Caco-2 (cell line): Measurements from ENCODE around the gene REPS2. TPM values are rescaled to one million over a fixed set of nuclear protein-coding genes. Genes with fewer than 3 reads are reported as not detected.

Source experiments
- BruUV-seq: library from RNA; stranded (reverse); fragments of 400-500 nt; replicated peaks from 2 replicates; lab custom pipeline; 2021; lab: Mats Ljungman, UMichigan
- CTCF ChIA-PET: fragments of 300-600 bp; sonication (Branson Sonifier 250); formaldehyde crosslinking; loops from one replicate; lab custom pipeline; 2022; ENCODE audit warnings: antibody characterized with exemption; lab: Charles Lee
- POLR2A ChIA-PET: fragments of 300-600 bp; sonication (Branson Sonifier 250); formaldehyde crosslinking; loops from one replicate; lab custom pipeline; 2022; ENCODE audit warnings: antibody characterized with exemption; lab: Charles Lee
- DNase-seq, 2 experiments: peaks; one replicate each; pipeline versions ENCODE4 v3.0.0 to v3.0.0-alpha.2; 2020 to 2022
- H3K27me3 ChIP-seq: replicated peaks from 2 replicates; pipeline ENCODE4 v1.6.0; 2011; ENCODE audit warnings: low read length; ENCODE audit not compliant: control insufficient read depth, insufficient read depth
- H3K36me3 ChIP-seq: 2 replicates; pipeline ENCODE4 v1.5.1; 2011; ENCODE audit warnings: low read length; ENCODE audit not compliant: control insufficient read depth, insufficient read depth
- H3K4me1 ChIP-seq: fragments of 250-450 bp; sonication (Bioruptor Pico); 2 replicates; pipeline ENCODE4 v1.5.1; 2020; ENCODE audit warnings: mild to moderate bottlenecking
- H3K4me3 ChIP-seq: 2 replicates; pipeline ENCODE4 v1.5.1; 2011; ENCODE audit warnings: low read depth, mild to moderate bottlenecking, control low read depth, low read length
- H3K9me3 ChIP-seq: fragments of 250-450 bp; sonication (Bioruptor Pico); 2 replicates; pipeline ENCODE4 v1.5.1; 2020; ENCODE audit warnings: mild to moderate bottlenecking, moderate library complexity
- H3K27ac Mint-ChIP-seq: one replicate; pipeline ENCODE4 v1.8.0; 2022; ENCODE audit warnings: mixed read lengths; ENCODE audit not compliant: unreplicated experiment
- H3K27me3 Mint-ChIP-seq: one replicate; pipeline ENCODE4 v1.8.0; 2022; ENCODE audit warnings: mixed read lengths; ENCODE audit not compliant: insufficient read depth, unreplicated experiment
- H3K36me3 Mint-ChIP-seq: one replicate; pipeline ENCODE4 v1.8.0; 2022; ENCODE audit warnings: mild to moderate bottlenecking, mixed read lengths; ENCODE audit not compliant: insufficient read depth, unreplicated experiment
- H3K4me1 Mint-ChIP-seq: one replicate; pipeline ENCODE4 v1.8.0; 2022; ENCODE audit warnings: low read depth, mixed read lengths; ENCODE audit not compliant: unreplicated experiment
- H3K4me3 Mint-ChIP-seq: one replicate; pipeline ENCODE4 v1.8.0; 2022; ENCODE audit warnings: mild to moderate bottlenecking, moderate library complexity, mixed read lengths; ENCODE audit not compliant: unreplicated experiment
- H3K9me3 Mint-ChIP-seq: one replicate; pipeline ENCODE4 v1.8.0; 2022; ENCODE audit warnings: mixed read lengths; ENCODE audit not compliant: unreplicated experiment
- intact Hi-C: fragments of 100-400 bp; cut with micrococcal nuclease; formaldehyde crosslinking; loops from one replicate; pipeline ENCODE4 v1.10.0; 2022; ENCODE audit not compliant: unreplicated experiment
- total RNA-seq: library from RNA; stranded (reverse); gene quantifications from 2 replicates; pipeline ENCODE4 v1.2.3, GENCODE V29; 2022
- TF ChIP-seq, protein P1 (sequence below), 2 experiments: fragments of 200-600 bp in 1 of 2; IDR thresholded peaks; 1 replicate in 1 of 2; 2 replicates in 1 of 2; pipeline versions ENCODE4 v1.5.1 to v1.8.0; 2011 to 2022; ENCODE audit warnings: antibody characterized with exemption in 1 of 2, control low read depth in 1 of 2, inconsistent platforms in 1 of 2, low read depth in 1 of 2, low read length in 1 of 2, mild to moderate bottlenecking in 1 of 2, moderate library complexity in 1 of 2; ENCODE audit not compliant: insufficient read depth in 1 of 2, severe bottlenecking in 1 of 2, unreplicated experiment in 1 of 2

Gene REPS2
- total RNA-seq, 1 experiment from 2014 or later: 0.86 TPM

DNA sequence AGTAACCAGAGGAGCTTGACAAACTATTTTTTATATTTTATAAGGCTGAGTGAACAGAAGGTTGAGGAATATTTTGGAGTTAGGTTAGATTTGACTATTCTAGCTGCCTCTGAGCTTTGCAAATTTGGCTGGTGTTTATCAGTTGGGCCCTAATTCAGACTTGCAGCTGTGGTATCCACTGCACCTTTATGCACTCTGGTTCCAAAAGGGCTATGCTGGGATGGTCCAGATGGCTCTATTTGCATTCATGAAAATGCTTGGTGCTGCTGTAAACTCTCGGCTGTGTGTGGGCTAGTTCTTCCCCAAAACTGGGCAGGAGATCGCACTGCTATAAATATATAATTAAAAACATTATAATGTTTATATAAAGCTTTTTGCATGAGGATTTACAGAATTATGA, 106.3 kb downstream of the REPS2 start:
- intact Hi-C loops: no loop called here
- Mint-ChIP-seq H3K4me1 (no peaks in the 10 kb centered on the region), H3K27me3 (no peaks in the 10 kb centered on the region), H3K4me3 (no peak overlapping the region), H3K36me3 (no peaks in the 10 kb centered on the region), H3K27ac (no peak overlapping the region), H3K9me3 (no peaks in the 10 kb centered on the region)
- ChIA-PET POLR2A (no interaction called here), CTCF (no interaction called here)
- Histone ChIP-seq H3K9me3 (no peaks in the 10 kb centered on the region), H3K27me3 (no peaks in the 10 kb centered on the region), H3K4me3 (no peak overlapping the region), H3K4me1 (no peaks in the 10 kb centered on the region), H3K36me3 (no peaks in the 10 kb centered on the region)
- TF ChIP-seq, protein P1, sequence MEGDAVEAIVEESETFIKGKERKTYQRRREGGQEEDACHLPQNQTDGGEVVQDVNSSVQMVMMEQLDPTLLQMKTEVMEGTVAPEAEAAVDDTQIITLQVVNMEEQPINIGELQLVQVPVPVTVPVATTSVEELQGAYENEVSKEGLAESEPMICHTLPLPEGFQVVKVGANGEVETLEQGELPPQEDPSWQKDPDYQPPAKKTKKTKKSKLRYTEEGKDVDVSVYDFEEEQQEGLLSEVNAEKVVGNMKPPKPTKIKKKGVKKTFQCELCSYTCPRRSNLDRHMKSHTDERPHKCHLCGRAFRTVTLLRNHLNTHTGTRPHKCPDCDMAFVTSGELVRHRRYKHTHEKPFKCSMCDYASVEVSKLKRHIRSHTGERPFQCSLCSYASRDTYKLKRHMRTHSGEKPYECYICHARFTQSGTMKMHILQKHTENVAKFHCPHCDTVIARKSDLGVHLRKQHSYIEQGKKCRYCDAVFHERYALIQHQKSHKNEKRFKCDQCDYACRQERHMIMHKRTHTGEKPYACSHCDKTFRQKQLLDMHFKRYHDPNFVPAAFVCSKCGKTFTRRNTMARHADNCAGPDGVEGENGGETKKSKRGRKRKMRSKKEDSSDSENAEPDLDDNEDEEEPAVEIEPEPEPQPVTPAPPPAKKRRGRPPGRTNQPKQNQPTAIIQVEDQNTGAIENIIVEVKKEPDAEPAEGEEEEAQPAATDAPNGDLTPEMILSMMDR (IDR thresholded peaks at IDR 0.05; ENCODE audit: insufficient read depth in 1 of 2, low read depth in 1 of 2, low read length in 1 of 2, severe bottlenecking in 1 of 2, unreplicated experiment in 1 of 2): no peak
- BruUV-seq: no TSS peak
- DNase-seq: no peak

DNA sequence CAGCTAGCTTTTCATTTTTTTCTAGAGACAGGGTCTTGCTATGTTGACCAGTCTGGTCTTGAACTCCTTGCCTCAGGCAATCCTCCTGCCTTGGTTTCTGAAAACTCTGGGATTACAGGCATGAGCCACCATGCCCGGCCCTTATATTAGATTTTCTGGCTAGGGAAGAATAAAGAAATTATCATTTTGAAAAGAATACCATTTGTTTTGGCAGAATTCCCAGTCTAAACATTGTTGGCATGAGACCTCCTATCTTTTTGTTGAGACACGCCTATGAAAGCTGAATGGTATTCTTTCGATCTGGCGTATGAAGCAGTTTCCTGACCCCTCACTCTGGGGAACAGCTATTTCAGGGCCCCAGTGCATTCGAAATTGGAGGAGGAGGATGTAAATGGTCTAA, 107.0 kb downstream of the REPS2 start:
- CTCF ChIA-PET: no interaction called here
- Histone ChIP-seq H3K4me3 (no peak overlapping the region), H3K9me3 (no peaks in the 10 kb centered on the region), H3K36me3 (no peaks in the 10 kb centered on the region), H3K27me3 (no peaks in the 10 kb centered on the region), H3K4me1 (no peaks in the 10 kb centered on the region)
- H3K4me1 Mint-ChIP-seq: no peaks in the 10 kb centered on the region
- H3K9me3 Mint-ChIP-seq: no peaks in the 10 kb centered on the region
- no peak overlapping the region for H3K4me3 Mint-ChIP-seq
- TF ChIP-seq, protein P1 (IDR thresholded peaks at IDR 0.05; ENCODE audit: insufficient read depth in 1 of 2, low read depth in 1 of 2, low read length in 1 of 2, severe bottlenecking in 1 of 2, unreplicated experiment in 1 of 2): no peak
- H3K36me3 Mint-ChIP-seq: no peaks in the 10 kb centered on the region
- H3K27me3 Mint-ChIP-seq: no peaks in the 10 kb centered on the region
- no TSS peak for BruUV-seq
- intact Hi-C loops: no loop called here
- POLR2A ChIA-PET: no interaction called here
- no peak overlapping the region for H3K27ac Mint-ChIP-seq
- DNase-seq: no peak

DNA sequence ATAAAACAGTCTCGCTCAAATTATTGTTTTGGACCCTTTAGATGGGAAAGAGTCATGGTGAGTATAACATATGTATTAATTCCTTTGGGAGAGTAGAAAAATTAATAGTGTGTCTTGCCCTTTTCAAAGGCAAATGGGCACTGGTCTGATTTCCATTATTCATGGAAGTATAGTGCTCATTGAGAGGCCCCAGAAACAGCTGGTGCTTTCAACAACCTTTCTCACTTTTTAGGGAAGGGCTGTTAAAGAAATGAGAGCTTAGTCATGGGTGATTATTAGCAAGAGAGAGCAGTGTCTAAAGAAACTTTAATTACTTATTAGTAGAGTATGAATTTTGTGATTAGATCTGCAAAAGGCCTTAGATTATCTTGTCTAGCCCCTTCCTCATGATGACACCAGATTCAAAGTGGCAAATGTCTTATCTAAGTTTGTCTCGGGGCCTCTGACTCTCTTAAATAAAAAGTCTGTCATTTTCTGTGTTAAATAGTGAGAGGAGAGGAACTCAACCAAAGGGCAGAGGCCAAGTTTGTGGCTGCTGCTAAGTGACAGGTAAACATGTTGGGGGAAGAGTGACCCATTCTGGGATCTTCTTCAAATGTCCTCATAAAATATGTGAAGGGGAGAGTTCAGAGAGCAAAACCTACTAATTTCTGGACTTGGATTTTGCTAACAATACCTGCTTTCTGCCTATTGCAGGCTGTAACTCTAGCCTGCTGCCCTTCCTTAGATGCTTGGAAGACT, 110.6 kb downstream of the REPS2 start:
- ChIA-PET CTCF (no interaction called here), POLR2A (no interaction called here)
- no peak for DNase-seq
- Histone ChIP-seq H3K4me3 (no peak overlapping the region), H3K27me3 (no peaks in the 10 kb centered on the region), H3K4me1 (no peaks in the 10 kb centered on the region), H3K9me3 (no peaks in the 10 kb centered on the region), H3K36me3 (no peaks in the 10 kb centered on the region)
- H3K4me3 Mint-ChIP-seq: no peak overlapping the region
- no peaks in the 10 kb centered on the region for H3K4me1 Mint-ChIP-seq
- TF ChIP-seq, protein P1 (IDR thresholded peaks at IDR 0.05; ENCODE audit: insufficient read depth in 1 of 2, low read depth in 1 of 2, low read length in 1 of 2, severe bottlenecking in 1 of 2, unreplicated experiment in 1 of 2): no peak
- no TSS peak for BruUV-seq
- H3K27me3 Mint-ChIP-seq: peaks cover 2% of the 10 kb centered on the region
- H3K27ac Mint-ChIP-seq: no peak overlapping the region
- no peaks in the 10 kb centered on the region for H3K9me3 Mint-ChIP-seq
- no peaks in the 10 kb centered on the region for H3K36me3 Mint-ChIP-seq
- intact Hi-C loops: no loop called here
